HL-60/S4 treated with phorbol 12-myristate 13-acetate at 8.2 ng/mL for 4 days and 3 days (cell line): ENCODE results near the gene INO80.
"Not testable (repeated sequence)": the region's sequence is repeated elsewhere in the genome, so short reads cannot be mapped to it uniquely, and the experiment has no call there.

Source experiments
- in situ Hi-C: fragments of 300-500 bp; cut with MboI; formaldehyde crosslinking; loops from 2 replicates; pipeline ENCODE4 v1.15.0; 2022; ENCODE audit warnings: low sequenced_read_pairs

INO80 gene

GRCh38 chr15:41116116-41116961 is at the start of gene INO80:
TSS of gene INO80 (minus strand) at chr15:41116280. CDS start at chr15:41096310, 19,970 bp downstream.
- in situ Hi-C loops = no loop called here

GRCh38 chr15:41161736-41162135 is 45.7 kb upstream of the INO80 start:
- in situ Hi-C loops = no loop called here

GRCh38 chr15:41161336-41161735 is 45.3 kb upstream of the INO80 start:
- in situ Hi-C loops = no loop called here

- in situ Hi-C loops = no loop called here
Measured at GRCh38 chr15:41160639-41161315, 44.7 kb upstream of the INO80 start.

- in situ Hi-C loops = no loop called here
Measured at GRCh38 chr15:41154412-41154811, 38.3 kb upstream of the INO80 start.

GRCh38 chr15:41153733-41154132 is 37.7 kb upstream of the INO80 start:
- in situ Hi-C loops = no loop called here

GRCh38 chr15:41151451-41152005 is 35.4 kb upstream of the INO80 start:
- in situ Hi-C loops = no loop called here

GRCh38 chr15:41150279-41150678 is 34.2 kb upstream of the INO80 start:
- in situ Hi-C loops = no loop called here

- in situ Hi-C loops = no loop called here
Measured at GRCh38 chr15:41148065-41148464, 32.0 kb upstream of the INO80 start.

- in situ Hi-C loops = no loop called here
Measured at GRCh38 chr15:41139619-41140018, 23.5 kb upstream of the INO80 start.

- in situ Hi-C loops = not testable (repeated sequence)
Measured at GRCh38 chr15:41139112-41139511, 23.0 kb upstream of the INO80 start.

GRCh38 chr15:41135580-41135979 is 19.5 kb upstream of the INO80 start:
- in situ Hi-C loops = not testable (repeated sequence)

- in situ Hi-C loops = no loop called here
Measured at GRCh38 chr15:41133454-41133853, 17.4 kb upstream of the INO80 start.

- in situ Hi-C loops = not testable (repeated sequence)
Measured at GRCh38 chr15:41132094-41132493, 16.0 kb upstream of the INO80 start.

GRCh38 chr15:41128174-41128902 is 12.3 kb upstream of the INO80 start:
- in situ Hi-C loops = no loop called here

GRCh38 chr15:41125931-41126642 is 10.0 kb upstream of the INO80 start:
- in situ Hi-C loops = no loop called here

GRCh38 chr15:41125063-41125669 is 9.1 kb upstream of the INO80 start:
- in situ Hi-C loops = no loop called here

- in situ Hi-C loops = no loop called here
Measured at GRCh38 chr15:41124058-41124457, 8.0 kb upstream of the INO80 start.

GRCh38 chr15:41122849-41123248 is 6.8 kb upstream of the INO80 start:
- in situ Hi-C loops = no loop called here

GRCh38 chr15:41121951-41122350 is 5.9 kb upstream of the INO80 start:
- in situ Hi-C loops = no loop called here
